DMS53 (cell line): Measurements from ENCODE around the gene FOXS1.
A peak's percentile ranks its signal among the peaks of the same experiment; 100 is the strongest.

Source experiments
- DNase-seq: peaks from one replicate; lab custom pipeline; 2025; lab: John Stamatoyannopoulos, UW

FOXS1 gene

GRCh38 chr20:31845300-31845863, at the start of gene FOXS1:
Gene FOXS1 (minus strand): TSS chr20:31845604. CDS start chr20:31845542, 62 bp downstream.
- DNase-seq = no peak

DNA sequence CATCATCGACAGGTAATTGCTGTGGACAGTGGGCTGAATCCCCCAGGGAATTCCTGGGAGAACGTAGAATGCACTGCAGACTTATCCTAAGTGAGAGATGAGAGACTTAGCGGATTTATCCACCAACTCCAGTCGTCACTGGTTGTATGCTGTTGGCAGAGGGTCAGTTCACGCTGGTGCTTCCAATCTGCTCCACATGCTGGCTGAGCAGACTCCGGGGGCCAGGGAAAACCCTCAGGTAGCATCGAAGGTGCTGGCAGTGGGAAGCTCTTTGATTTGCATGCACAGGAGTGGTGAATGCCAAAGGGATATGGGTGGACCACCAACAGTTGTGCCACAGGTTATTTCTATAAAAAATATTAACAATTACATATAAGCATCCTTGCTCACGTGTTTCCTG, 45.2 kb upstream of the FOXS1 start:
- DNase-seq = no peak

GRCh38 chr20:31883829-31884228, 38.4 kb upstream of the FOXS1 start:
- no peak for DNase-seq

DNA sequence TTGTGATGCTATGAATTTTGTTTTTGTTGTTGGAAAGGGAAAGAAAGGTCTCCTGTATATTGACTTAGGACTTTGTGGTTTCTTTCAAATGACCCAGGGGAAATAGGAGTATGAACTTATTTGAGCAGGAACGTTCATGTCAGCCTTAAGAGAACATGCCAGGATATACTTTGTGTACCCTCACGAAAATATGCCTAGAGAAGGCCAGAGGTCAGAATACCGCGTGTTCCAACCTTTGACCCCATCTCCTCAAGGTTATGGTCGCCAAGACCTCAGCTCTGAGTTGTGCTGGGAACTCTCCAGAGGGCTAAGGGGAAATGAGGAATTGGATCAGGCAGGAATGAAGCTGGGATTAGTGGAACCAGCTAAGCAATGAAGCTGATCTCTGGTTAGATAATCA, 36.5 kb upstream of the FOXS1 start:
- DNase-seq = no peak

GRCh38 chr20:31879143-31879987, 34.0 kb upstream of the FOXS1 start:
- peak; percentile 99 for DNase-seq

GRCh38 chr20:31877684-31878083, 32.3 kb upstream of the FOXS1 start:
- no peak for DNase-seq

DNA sequence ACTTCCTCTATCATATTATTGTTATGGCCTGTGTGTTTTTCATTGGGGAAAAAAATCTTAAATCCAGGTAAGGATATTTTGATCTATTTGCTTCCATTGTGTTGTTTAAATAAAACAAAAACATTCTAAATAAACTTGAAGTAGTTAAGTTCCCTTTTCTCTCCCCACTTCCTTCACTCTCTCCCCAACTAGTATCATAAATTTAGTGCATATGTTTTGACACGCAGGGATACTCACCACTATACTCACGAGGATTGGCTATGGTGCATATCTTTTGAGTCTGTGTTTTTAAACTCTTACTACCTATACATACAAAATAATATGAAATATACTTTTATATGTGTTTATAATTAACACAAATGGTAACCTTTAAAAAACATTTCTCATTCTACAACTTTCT, 30.3 kb upstream of the FOXS1 start:
- no peak for DNase-seq

DNA sequence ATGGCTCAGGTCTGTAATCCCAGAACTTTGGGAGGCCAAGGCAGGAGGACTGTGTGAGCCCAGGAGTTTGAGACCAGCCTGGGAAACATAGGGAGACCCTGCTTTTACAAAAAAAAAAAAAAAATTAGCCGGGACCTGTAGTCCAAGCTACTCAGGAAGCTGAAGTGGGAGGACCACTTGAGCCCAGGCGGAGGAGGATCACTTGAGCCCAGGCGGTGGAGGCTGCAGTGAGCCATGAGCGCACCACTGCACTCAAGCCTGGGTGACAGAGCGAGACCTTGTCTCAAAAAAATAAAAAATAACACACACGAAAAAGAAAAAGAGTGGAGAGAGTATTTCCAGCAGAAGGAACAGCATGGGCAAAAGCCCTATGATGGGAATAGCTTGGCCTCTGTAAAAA, 27.0 kb upstream of the FOXS1 start:
- DNase-seq = peak; percentile 57

- peak; percentile 43 for DNase-seq
Observed at GRCh38 chr20:31871618-31871954, 26.2 kb upstream of the FOXS1 start.

DNA sequence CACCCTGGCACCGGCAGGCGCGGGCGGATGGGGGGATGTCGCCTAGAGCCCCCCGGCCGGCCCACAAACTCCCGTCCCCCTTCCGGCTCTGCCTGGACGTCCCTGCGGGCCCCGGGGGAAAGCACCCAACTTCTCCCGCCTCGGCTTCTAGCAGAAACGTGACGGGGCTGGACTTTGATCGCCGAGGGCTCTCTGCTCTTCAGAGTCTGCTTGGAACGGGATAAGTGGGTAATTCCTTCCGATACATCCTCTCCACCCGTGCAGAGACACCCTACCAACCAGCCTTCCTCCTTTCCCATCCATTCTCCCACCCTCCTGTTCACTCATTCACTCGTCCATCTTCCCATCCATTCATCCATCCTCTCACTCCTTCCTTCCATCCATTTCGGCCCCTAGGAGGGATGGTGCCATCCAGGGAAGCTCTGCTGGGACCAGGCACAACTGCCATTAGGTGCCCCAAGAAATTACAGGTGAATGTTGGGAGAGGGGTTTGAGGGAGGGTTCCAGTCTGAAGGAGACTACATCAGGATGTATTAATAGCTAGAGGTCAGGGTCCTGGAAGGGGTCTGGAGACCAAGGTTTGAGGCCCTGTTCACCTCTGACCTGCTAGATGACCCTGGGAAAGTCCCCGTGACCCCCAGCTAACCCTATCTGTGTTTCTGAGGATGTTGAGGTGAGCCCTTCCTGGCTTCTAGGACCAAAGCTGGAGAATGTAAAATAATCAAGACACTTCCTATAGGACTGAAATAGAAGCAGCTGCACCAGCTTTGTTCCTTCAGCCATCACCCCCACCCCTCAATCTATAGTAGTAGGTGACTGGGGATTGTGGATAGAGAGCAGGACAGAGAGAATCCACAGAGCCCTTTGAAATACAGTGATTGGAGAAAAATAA, 25.6 kb upstream of the FOXS1 start:
- peak; percentile 75 for DNase-seq

DNA sequence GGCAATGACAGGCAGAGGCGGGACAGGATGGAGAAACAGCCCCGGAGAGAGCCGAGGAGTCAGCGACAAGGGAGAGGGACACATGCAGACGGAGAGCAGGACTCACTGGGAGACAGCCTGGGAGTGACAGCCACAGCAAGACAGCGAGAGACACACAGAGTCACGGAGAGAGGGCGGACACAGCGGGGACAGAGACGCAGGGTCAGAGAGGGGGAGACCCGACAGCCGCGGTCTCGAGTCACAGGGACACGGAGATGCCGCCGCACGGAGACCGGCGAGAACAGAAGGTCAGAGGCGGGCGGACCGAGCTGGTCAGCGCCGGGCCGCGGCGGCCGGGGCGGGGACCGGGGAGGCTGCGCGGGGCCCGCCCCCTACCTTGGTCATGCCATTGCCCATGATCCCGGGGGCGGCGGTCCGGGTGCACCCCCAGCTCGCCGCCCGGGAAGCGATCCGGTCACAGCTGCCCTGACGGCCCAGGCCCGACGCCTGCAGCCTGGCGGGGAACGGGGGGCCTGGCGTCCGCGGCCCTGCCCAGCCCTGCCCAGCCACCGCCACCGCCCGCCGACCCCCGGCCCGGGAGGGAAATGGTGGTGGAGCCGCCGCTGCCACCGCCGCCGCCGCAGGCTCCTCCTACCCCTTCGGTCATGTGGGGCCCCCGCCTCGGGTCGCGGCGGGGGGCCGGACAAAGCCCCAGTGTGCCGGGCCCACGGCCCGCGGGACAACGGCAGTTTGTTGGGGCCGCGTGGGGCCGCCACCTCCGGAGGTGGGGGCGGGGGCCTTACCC, 24.7 kb upstream of the FOXS1 start, which contains the start of the genes DUSP15 and TTLL9:
Gene DUSP15, minus strand, starts transcription at position 586 of the 784 bp plus-strand sequence. Its CDS starts 190 bp downstream, at position 396.
Gene TTLL9, plus strand, starts transcription at position 693 of the 784 bp plus-strand sequence. CDS start 493 bp downstream, outside the sequence.
- DNase-seq = peak; percentile 68

DNA sequence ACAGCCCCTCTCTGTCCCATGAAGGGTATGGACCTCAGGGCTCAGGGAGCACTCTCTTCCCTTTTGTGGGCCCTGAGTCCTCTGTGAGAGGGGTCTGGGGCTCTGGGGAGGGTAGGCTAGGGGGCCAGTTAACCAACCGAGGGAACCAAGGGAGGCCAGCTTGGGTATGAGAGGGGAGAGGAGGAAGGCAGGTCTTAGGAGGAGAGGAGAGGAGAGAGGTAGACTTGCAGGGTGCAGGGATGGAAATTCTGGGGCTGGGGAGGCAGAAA, 24.2 kb upstream of the FOXS1 start:
- no peak for DNase-seq

GRCh38 chr20:31868853-31869672, 23.7 kb upstream of the FOXS1 start:
- DNase-seq = no peak

DNA sequence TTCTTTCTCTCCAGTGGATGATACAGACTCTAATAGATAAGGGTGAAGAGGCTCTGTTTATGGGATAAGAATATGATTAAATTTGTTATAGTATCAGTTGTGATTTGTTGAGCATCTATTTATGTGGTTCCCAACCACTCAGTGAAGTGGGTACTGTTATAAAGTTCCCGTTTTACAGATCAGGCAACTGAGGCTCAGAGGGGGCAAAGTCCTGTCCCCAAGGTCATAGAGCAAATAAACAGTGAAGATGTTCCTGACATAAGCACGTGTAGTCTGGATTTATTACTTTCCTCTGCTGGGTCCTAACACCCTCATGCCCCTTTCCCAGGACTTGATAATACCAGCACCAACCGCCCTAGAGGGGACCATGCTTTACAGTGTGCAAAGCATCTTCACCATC, 20.8 kb upstream of the FOXS1 start:
- DNase-seq = no peak

- DNase-seq = no peak
Observed at GRCh38 chr20:31864521-31865400, 19.4 kb upstream of the FOXS1 start.

DNA sequence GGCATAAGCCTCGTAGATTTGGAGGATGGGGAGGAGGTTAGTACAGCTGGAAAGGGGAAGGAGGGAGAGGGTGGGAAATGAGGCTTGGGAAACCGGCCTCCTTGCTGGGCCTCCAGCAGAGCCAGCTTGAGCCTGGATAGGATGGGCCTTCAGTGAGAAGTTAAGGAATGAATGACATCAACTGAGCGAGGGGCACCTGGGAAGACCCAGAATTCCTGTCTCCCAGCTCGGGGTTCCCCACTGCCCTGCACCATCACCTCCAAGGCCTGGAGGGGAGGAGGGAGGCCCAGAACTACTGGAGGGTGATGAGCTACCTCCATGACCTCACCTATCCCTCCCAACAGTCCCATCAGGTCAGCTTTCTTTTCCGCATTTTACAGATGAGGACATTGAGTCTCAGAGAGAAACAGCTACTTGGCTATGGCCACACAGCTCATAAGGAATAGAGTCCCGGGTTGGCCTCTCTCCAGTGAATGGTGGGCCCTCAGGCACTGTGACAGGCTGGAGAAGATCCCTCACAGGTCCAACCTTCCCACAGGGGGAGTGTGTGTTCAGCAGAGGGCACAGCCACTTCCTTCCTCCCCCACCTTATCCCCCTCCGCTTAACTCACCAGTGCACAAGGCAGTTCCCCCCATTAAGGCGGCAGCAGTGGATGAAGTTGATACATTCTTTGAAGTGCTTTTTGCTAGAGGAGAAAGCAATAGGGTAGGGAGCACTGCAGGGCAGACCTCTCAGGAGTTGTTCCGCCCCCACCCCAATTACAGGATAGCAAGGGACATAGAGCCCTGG, 18.1 kb upstream of the FOXS1 start:
- no peak for DNase-seq

DNA sequence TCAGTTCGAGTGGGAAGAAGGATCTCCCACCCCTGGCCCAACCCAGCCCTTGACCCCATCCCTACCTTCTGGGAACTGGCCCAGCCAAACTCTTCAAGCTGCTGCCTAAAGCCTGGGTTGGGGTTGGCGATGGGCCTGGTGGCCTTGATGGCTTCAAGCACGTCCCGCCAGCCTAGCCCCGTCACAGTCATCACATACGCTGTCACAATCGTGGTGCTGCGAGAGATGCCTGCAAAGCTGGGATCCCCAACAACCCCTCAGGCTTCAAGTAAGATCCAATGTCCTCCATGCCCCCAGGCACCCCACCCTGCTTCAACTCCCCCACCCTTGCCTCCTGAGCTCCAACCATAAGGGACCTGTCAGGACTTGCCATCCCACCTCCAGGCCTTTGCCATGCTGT, 17.1 kb upstream of the FOXS1 start:
- no peak for DNase-seq

DNA sequence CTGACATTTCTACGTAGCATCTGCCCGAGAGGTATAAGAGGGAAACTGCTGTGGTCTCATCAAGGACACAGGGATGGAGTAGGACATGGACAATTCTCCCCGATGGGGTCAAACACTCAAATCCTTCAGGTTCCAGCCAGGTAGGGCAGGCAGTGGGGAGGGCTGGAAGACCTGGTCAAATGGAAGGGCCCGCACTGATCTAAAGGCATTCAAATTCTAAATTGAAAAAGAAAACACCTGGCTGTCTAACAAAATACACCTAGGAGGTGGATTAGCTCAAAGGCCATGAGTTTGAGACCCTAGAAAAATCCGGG, 16.7 kb upstream of the FOXS1 start:
- no peak for DNase-seq

DNA sequence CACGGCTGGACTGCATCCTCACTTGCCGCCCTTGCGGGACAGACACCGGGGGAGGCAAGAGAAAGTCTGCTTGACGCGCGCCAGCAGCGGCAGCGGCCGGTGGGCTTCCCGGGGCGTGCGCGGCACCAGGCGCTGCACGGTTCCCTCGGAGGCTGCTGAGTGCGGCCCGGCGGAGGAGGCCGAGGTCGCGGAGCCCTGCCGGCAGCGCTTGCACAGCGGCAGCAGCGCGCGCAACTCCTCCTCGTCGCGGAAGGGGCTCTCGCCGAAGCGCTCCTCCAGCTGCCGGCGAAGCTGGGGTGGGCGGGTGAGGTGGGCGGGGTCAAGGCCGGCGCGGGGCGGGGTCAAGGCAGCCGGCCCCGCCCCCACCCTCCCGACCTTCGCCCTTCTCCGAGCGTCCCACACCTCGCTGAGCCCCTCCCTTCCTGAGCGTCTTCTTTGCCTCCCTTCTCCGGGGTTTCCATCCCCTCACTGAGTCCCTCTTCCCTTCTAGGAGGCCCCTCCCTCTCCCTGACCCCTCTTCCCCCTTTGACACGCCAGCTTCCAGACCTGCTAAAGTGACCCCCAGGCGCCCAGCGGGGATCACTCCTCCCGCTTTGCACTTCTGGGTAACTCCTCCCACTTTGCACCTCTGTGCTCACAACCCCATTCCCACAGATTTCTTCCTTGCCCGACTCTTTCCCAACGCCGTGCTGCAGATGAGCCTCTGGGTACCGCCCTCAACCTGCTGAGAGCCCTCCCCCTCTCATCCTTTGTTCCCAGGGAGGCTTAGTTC, 16.2 kb upstream of the FOXS1 start:
- DNase-seq = peak; percentile 91
